GM12801 (cell line): ENCODE data around the gene CXCL17.

Experiments used
- TF ChIP-seq, protein P1 (sequence below): IDR thresholded peaks from one replicate; pipeline ENCODE4 v1.5.1; 2011; ENCODE audit warnings: control low read depth; ENCODE audit not compliant: insufficient read length; ENCODE audit errors: extremely low read depth

CXCL17 gene

GRCh38 chr19:42478765-42479311, 36.1 kb upstream of the CXCL17 start:
- TF ChIP-seq, protein P1, sequence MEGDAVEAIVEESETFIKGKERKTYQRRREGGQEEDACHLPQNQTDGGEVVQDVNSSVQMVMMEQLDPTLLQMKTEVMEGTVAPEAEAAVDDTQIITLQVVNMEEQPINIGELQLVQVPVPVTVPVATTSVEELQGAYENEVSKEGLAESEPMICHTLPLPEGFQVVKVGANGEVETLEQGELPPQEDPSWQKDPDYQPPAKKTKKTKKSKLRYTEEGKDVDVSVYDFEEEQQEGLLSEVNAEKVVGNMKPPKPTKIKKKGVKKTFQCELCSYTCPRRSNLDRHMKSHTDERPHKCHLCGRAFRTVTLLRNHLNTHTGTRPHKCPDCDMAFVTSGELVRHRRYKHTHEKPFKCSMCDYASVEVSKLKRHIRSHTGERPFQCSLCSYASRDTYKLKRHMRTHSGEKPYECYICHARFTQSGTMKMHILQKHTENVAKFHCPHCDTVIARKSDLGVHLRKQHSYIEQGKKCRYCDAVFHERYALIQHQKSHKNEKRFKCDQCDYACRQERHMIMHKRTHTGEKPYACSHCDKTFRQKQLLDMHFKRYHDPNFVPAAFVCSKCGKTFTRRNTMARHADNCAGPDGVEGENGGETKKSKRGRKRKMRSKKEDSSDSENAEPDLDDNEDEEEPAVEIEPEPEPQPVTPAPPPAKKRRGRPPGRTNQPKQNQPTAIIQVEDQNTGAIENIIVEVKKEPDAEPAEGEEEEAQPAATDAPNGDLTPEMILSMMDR = no peak

- TF ChIP-seq, protein P1 = no peak
Observed at GRCh38 chr19:42477933-42478332, 35.2 kb upstream of the CXCL17 start.

- TF ChIP-seq, protein P1 = no peak
Observed at GRCh38 chr19:42477117-42477516, 34.4 kb upstream of the CXCL17 start.

- TF ChIP-seq, protein P1 = no peak
Observed at GRCh38 chr19:42475366-42475765, 32.6 kb upstream of the CXCL17 start.

GRCh38 chr19:42474743-42475142, 32.0 kb upstream of the CXCL17 start:
- TF ChIP-seq, protein P1 = no peak

DNA sequence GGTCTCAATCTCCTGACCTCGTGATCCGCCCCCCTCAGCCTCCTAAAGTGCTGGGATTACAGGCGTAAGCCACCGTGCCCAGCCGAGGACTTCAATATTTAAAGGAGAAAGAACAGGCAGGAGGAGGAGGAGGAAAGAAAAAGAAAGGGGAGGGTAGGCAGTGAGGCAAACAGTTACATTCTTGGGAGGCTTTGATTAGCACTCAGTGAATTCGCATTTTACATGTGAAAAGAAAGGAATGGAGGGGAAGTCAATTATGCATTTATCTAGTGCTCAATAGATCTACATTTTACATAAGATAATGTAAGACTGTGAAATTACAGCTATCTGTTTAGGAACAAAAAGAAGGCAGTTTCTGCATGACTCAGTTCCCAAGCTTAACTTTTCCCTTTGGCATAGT, 30.9 kb upstream of the CXCL17 start:
- TF ChIP-seq, protein P1 = no peak

DNA sequence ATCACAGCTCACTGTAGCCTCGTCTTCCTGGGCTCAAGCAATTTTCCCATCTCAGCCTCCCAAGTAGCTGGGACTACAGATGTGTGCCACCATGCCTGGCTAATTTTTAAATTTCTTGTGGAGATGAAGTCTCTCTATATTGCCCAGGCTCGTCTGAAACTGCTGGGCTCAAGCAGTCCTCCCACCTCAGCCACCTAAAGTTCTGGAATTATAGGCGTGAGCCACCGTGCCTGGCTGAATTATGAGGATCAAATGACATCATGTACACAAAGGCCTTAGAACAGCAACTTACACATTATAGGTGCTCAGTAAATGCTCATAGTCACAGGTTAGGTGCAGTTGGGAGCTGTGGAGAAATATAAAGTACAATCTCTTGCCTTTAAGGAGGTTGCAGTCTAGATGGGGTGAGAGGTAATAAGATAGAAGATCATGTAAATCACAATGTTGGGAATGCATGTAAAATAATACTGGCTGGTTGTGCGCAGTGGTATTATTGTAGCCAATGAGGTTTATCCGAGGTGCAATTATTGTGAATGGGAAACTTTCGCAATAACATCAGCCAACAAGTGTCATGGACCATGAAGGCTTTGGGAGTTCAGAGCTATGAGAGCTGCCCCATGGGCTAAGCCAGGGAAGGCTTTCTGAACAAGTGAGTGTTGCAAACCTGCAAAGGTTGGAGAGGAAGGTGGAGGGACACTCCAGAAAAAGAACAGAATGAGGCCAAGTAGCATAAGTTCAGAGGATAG, 29.8 kb upstream of the CXCL17 start:
- TF ChIP-seq, protein P1 = no peak
